Hepatocyte (in vitro differentiated cells): ENCODE data around the gene PTAFR.

Experiments
- EZH2 ChIP-seq: fragments of 200-600 bp; sonication (generic); IDR thresholded peaks from 2 replicates; pipeline ENCODE4 v1.6.1; 2016; ENCODE audit warnings: antibody characterized with exemption, mild to moderate bottlenecking, borderline replicate concordance
- TF ChIP-seq, protein P1 (sequence below): fragments of 200-600 bp; sonication (generic); IDR thresholded peaks from 2 replicates; pipeline ENCODE4 v1.5.1; 2016; ENCODE audit warnings: antibody characterized with exemption, mild to moderate bottlenecking; ENCODE audit not compliant: poor library complexity

DNA sequence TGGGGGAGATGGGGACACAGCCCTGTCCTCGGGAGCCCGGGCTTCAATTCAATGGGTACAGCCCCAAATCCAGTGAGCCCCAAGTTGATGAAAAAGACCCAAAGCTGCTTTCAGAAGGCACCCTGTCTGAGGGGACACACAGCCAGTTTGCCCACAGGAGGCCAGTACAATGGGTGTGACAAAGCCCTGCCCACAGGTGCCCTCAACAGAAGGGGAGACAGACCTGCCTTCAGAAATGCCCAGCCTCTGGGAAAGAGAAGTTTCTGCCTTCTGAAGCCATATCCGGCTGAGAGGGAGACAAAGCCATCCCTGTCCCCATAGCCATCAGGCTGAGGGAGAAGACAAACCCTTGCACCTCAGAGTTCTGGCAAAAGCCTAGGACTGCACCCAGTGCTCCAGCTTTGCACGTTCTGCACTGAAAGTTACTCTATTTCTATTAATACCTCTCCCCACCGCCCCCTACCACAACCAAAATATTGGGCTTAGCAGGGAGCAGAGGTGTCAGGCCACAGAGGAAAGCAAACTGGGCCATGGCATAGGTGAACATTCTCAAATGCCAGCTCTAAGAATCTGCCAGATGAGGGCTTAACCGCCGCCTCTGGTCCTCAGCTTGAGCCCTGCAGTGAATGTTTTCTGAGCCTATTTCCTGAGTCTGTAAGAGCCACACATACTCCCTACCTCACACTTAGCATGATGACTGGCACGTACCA is 18.0 kb upstream of the PTAFR start:
- TF ChIP-seq, protein P1, sequence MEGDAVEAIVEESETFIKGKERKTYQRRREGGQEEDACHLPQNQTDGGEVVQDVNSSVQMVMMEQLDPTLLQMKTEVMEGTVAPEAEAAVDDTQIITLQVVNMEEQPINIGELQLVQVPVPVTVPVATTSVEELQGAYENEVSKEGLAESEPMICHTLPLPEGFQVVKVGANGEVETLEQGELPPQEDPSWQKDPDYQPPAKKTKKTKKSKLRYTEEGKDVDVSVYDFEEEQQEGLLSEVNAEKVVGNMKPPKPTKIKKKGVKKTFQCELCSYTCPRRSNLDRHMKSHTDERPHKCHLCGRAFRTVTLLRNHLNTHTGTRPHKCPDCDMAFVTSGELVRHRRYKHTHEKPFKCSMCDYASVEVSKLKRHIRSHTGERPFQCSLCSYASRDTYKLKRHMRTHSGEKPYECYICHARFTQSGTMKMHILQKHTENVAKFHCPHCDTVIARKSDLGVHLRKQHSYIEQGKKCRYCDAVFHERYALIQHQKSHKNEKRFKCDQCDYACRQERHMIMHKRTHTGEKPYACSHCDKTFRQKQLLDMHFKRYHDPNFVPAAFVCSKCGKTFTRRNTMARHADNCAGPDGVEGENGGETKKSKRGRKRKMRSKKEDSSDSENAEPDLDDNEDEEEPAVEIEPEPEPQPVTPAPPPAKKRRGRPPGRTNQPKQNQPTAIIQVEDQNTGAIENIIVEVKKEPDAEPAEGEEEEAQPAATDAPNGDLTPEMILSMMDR = no peak
- TF ChIP-seq EZH2 = no peak
